Body of pancreas (tissue), 4 donors: Measurements from ENCODE around the gene GUCY2F. TPM values are rescaled to one million over a fixed set of nuclear protein-coding genes. Genes with fewer than 3 reads are reported as not detected.

Source experiments
- ATAC-seq: fragments of 150-250 bp; one replicate; pipeline ENCODE4 v1.9.1; 2016
- DNase-seq, 4 donors: peaks; one replicate each; pipeline ENCODE4 v3.0.0-alpha.2; 2019
- H3K27ac ChIP-seq, 4 donors: fragments of 200-600 bp; sonication (generic); 1 replicate in 3 of 4; 2 replicates in 1 of 4; pipeline versions ENCODE4 v1.5.1 to v1.6.1; 2016 to 2019; ENCODE audit warnings: mild to moderate bottlenecking in 1 of 4, mixed read lengths in 1 of 4, moderate library complexity in 1 of 4
- H3K27me3 ChIP-seq, 2 donors: fragments of 200-600 bp; sonication (generic); one replicate each; pipeline ENCODE4 v1.6.0; 2016; ENCODE audit warnings: mild to moderate bottlenecking in 1 of 2
- H3K36me3 ChIP-seq, 2 donors: fragments of 200-600 bp; sonication (generic); replicated peaks in 1 of 2; 2 replicates each; pipeline ENCODE4 v1.5.1; 2016; ENCODE audit warnings: low read depth in 2 of 2; ENCODE audit not compliant: insufficient read depth in 1 of 2
- H3K4me1 ChIP-seq: fragments of 200-600 bp; sonication (generic); one replicate; pipeline ENCODE4 v1.6.0; 2016
- H3K4me3 ChIP-seq, 2 donors: fragments of 200-600 bp; sonication (generic); 1 replicate in 1 of 2; 2 replicates in 1 of 2; pipeline ENCODE4 v1.5.1; 2016 to 2019
- H3K9me3 ChIP-seq, 3 donors: fragments of 200-600 bp; sonication (generic); 1 replicate in 2 of 3; 2 replicates in 1 of 3; pipeline ENCODE4 v1.5.1; 2016
- POLR2A ChIP-seq, 3 donors: fragments of 450-650 bp; IDR thresholded peaks; one replicate each; pipeline ENCODE4 v1.6.1; 2016; ENCODE audit warnings: antibody characterized with exemption in 3 of 3, mild to moderate bottlenecking in 2 of 3
- WGBS, 2 donors: methylation state at CpG; one replicate each; pipeline ENCODE4 v1.1.5; 2017; 5-methylcytosine and 5-hydroxymethylcytosine counted together
- intact Hi-C: fragments of 100-400 bp; cut with DNase I; formaldehyde crosslinking; loops from one replicate; pipeline ENCODE4 v1.15.1; 2023
- total RNA-seq, 2 donors: library from RNA; depleted of rRNA; stranded (reverse); fragments of >200 nt; gene quantifications; one replicate each; pipeline ENCODE4 v1.1.0, GENCODE V29; 2016
- TF ChIP-seq, protein P1 (sequence below), 7 experiments: fragments of 450-650 bp in 4 of 7; fragments of 200-600 bp in 3 of 7; sonication (generic) in 3 of 7; IDR thresholded peaks; one replicate each; pipeline ENCODE4 v1.5.1; 2016 to 2019; ENCODE audit warnings: antibody characterized with exemption in 7 of 7

The GUCY2F gene
- total RNA-seq, 2 donors from 2014 or later, result not detected

DNA sequence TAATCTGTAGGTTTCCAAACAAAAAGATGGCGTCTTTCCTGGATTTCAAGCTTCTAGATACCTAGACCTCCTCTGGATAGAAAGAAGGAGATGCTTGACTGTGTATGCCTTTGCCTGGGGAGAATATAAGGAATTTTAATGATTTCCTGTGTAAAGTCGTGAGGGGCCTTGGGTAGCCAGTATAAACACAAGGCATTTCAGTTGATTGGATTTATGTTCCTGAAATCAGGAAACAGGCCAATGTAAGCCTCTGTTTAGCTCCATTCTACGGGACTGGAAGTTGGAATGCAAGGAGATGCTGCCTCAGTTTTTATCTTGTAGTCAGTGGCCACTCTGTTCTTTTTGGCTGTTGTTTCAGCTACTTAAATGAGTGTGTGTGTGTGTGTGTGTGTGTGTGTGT lies 137.2 kb downstream of the GUCY2F start:
- intact Hi-C loops, result no loop called here
- TF ChIP-seq POLR2A (IDR thresholded peaks at IDR 0.05), result no peak
- TF ChIP-seq, protein P1, sequence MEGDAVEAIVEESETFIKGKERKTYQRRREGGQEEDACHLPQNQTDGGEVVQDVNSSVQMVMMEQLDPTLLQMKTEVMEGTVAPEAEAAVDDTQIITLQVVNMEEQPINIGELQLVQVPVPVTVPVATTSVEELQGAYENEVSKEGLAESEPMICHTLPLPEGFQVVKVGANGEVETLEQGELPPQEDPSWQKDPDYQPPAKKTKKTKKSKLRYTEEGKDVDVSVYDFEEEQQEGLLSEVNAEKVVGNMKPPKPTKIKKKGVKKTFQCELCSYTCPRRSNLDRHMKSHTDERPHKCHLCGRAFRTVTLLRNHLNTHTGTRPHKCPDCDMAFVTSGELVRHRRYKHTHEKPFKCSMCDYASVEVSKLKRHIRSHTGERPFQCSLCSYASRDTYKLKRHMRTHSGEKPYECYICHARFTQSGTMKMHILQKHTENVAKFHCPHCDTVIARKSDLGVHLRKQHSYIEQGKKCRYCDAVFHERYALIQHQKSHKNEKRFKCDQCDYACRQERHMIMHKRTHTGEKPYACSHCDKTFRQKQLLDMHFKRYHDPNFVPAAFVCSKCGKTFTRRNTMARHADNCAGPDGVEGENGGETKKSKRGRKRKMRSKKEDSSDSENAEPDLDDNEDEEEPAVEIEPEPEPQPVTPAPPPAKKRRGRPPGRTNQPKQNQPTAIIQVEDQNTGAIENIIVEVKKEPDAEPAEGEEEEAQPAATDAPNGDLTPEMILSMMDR (IDR thresholded peaks at IDR 0.05), result no peak
- H3K27me3 ChIP-seq, result no peaks in the 10 kb centered on the region
- H3K4me1 ChIP-seq, result no peaks in the 10 kb centered on the region
- no peaks in the 10 kb centered on the region for H3K36me3 ChIP-seq
- WGBS, 2 donors, result 42 to 50% methylated on average over 3 of the region's 3 CpGs
- DNase-seq, result no peak
- no peak for ATAC-seq
- H3K27ac ChIP-seq, result no peak overlapping the region
- H3K9me3 ChIP-seq, result no peaks in the 10 kb centered on the region
- no peak overlapping the region for H3K4me3 ChIP-seq

DNA sequence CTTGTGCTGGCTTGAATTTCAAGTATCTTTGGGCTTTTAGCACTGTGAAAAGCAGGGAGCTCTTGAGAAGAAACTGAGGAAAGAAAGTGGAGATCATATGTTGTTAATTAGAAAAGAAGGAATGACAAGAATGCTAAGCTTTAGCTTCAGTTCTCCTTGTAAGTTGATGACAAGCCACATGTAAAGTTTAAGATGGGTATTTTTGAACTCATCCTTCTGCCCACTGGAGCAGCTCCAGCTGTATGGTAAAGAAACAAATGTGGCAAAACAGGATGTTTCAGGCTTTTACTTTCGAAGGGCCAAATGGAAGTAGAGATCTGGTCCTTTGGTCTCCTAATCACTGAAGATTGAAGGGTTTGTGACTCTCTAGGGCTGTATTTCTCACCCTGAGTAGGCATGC lies 137.8 kb downstream of the GUCY2F start:
- intact Hi-C loops, result no loop called here
- H3K27me3 ChIP-seq, result no peaks in the 10 kb centered on the region
- no peaks in the 10 kb centered on the region for H3K9me3 ChIP-seq
- WGBS, 2 donors, result 55 to 88% methylated on average over 1 of the region's 1 CpG
- no peaks in the 10 kb centered on the region for H3K4me1 ChIP-seq
- TF ChIP-seq, protein P1 (IDR thresholded peaks at IDR 0.05), result no peak
- no peak for TF ChIP-seq POLR2A (IDR thresholded peaks at IDR 0.05)
- DNase-seq, result no peak
- ATAC-seq, result no peak
- no peak overlapping the region for H3K4me3 ChIP-seq
- no peak overlapping the region for H3K27ac ChIP-seq
- no peaks in the 10 kb centered on the region for H3K36me3 ChIP-seq

DNA sequence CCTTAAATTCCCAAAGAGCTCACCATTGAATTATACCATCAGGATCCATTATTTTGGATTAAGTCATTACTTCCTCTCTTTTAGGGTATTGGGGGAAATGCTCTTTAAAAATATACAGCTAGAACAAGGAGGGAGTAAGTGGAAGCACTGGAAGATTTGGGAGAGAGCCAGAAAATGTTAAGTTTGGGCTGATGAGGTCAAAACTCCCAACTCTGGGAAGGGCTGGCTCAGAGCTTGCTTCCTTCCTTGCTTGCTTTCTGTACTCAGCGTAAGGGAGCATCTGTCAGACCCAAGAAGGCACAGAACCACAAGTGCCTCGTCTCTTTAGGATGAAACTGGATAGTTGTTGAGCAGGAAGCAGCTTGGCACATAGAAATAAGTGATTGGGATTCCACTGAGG lies 138.2 kb downstream of the GUCY2F start:
- Histone ChIP-seq H3K4me1 (no peaks in the 10 kb centered on the region), H3K4me3 (no peak overlapping the region), H3K36me3 (no peaks in the 10 kb centered on the region), H3K27ac (no peak overlapping the region), H3K9me3 (no peaks in the 10 kb centered on the region), H3K27me3 (no peaks in the 10 kb centered on the region)
- WGBS, 2 donors, result 40 to 50% methylated on average over 2 of the region's 2 CpGs
- TF ChIP-seq POLR2A (IDR thresholded peaks at IDR 0.05), result no peak
- TF ChIP-seq, protein P1 (IDR thresholded peaks at IDR 0.05), result no peak
- DNase-seq, result no peak
- intact Hi-C loops, result no loop called here
- ATAC-seq, result no peak

DNA sequence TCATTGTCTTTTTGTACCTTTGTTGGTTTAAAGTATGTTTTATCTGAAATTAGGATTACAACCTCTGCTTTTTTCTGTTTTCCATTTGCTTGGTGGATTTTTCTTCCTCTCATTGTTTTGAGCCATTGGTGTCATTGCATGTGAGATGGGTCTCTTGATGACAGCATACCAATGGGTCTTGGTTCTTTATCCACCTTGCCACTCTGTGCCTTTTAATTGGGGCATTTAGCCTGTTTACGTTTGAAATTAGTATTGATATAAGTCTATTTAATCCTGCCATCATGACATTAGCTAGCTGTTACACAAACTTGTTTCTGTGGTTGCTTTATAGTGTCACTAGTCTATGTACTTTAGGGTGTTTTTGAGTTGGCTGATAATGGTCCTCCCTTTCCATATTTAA lies 145.7 kb downstream of the GUCY2F start:
- TF ChIP-seq POLR2A (IDR thresholded peaks at IDR 0.05), result no peak
- TF ChIP-seq, protein P1 (IDR thresholded peaks at IDR 0.05), result no peak
- intact Hi-C loops, result no loop called here
- no peaks in the 10 kb centered on the region for H3K4me1 ChIP-seq
- ATAC-seq (no peak), DNase-seq (no peak)
- H3K27me3 ChIP-seq, result no peaks in the 10 kb centered on the region
- H3K36me3 ChIP-seq, result no peaks in the 10 kb centered on the region
- H3K9me3 ChIP-seq, result no peaks in the 10 kb centered on the region
- H3K27ac ChIP-seq, result no peak overlapping the region
- no peak overlapping the region for H3K4me3 ChIP-seq
- 62 to 67% methylated on average over 1 of the region's 1 CpG for WGBS, 2 donors

DNA sequence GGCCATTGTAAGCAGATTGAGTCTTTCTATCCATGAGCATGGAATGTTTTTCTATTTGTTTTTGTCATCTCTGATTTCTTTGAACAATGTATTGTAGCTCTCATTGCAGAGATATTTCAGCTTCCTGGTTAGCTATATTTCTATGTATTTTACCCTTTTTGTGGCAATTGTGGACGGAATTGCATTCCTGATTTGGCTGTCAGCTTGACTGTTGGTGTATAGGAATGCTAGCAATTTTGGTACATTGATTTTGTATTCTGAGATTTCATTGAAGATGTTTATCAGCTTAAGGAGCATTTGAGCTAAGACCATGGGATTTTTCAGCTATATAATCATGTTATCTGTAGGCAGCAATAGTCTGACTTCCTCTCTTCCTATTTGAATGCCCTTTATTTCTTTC lies 154.6 kb downstream of the GUCY2F start:
- Histone ChIP-seq H3K4me3 (no peak overlapping the region), H3K9me3 (no peaks in the 10 kb centered on the region), H3K27ac (no peak overlapping the region), H3K27me3 (no peaks in the 10 kb centered on the region), H3K4me1 (no peaks in the 10 kb centered on the region), H3K36me3 (no peaks in the 10 kb centered on the region)
- TF ChIP-seq POLR2A (IDR thresholded peaks at IDR 0.05), result no peak
- TF ChIP-seq, protein P1 (IDR thresholded peaks at IDR 0.05), result no peak
- intact Hi-C loops, result no loop called here
- WGBS, 2 donors, result 18 to 33% methylated on average over 1 of the region's 1 CpG
- DNase-seq (no peak), ATAC-seq (no peak)
